Activated T-helper 1 cell treated with Interleukin-2 at 50 U/mL for 16 hours (primary cell): Measurements from ENCODE around the gene SH3RF1.
"Not testable (repeated sequence)": the region's sequence is repeated elsewhere in the genome, so short reads cannot be mapped to it uniquely, and the experiment has no call there.

ENCODE experiments used
- DNase-seq: peaks from one replicate; pipeline ENCODE4 v3.0.0-alpha.2; 2020; ENCODE audit warnings: low read depth

SH3RF1 gene

DNA sequence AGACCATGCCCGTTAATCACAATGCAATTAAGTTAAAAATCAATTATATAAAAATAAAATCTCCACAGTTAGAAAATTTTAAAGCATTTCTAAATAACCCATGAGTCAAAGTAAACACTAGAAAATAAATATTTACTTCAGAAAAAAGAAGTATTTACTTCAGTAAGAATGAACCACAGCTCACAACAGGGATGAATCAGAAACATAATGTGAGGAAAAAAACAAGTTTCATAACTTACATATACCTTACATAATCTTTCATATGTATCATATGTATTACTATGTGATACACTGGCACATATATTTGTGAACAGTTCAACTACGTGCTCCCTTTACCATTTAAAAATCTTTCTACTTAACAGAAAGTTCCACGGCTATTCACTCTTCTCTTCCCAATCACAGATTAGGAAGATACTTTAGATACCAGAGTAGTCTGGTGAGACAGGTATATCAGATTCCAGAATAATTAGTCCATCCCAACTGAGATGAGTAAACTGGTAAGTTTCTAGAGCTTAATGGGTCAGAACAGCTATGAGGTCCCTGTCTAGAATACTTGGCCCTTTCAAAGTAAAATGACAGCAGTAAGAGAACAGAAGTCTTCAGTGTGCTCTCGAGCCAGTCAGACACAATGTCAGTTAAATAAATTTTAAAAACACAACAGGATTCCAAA, 70.3 kb downstream of the SH3RF1 start:
- DNase-seq: no peak

DNA sequence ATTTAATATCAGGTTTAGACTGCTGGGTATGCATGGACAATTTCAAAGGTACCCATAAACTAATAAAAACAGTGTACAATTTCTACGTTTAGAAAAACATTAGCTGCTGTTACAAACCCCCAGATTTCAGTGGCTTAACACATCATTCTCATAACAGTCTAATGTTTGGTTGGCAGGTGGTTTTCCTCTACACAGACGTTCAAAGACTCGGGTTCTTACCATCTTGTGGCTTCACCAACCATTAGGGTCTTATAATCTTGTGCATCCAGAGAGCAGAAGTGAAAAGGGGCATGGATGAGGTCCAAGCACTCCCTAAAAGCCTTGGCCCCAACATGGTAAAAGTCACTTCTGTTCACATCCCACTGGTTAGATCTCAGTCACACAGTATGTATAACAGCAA, 71.6 kb downstream of the SH3RF1 start:
- DNase-seq: no peak

DNA sequence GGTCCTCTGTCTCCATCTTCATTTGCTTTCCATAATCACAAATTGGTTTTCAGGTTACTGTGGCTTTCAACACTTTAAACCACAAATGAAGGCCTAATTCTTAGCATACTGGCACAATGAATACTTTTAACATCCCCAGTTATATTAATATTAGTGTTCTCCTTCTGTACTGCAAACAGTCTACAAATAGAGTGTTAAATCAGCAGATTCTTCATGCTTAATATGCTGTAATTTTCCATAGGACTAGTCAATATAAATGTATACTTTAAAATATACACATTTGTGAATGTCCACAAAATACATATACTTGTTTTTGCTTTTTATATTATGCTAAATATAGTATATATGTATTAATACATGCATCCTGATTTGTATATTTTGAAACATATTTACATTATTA, 72.6 kb downstream of the SH3RF1 start:
- DNase-seq: no peak

DNA sequence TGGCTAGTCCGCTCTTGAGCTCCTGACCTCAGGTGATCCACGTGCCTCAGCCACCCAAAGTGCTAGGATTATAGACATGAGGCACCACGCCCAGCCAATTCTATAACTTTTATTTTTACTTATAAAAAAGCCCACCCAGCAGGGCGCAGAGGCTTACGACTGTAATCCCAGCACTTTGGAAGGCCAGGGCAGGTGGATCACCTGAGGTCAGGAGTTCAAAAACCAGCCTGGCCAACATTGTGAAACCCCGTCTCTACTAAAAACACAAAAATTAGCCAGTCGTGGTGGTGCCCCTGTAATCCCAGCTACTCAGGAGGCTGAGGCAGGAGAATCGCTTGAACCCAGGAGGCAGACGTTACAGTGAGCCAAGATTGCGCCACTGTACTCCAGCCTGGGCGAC, 73.5 kb downstream of the SH3RF1 start:
- DNase-seq: not testable (repeated sequence)

DNA sequence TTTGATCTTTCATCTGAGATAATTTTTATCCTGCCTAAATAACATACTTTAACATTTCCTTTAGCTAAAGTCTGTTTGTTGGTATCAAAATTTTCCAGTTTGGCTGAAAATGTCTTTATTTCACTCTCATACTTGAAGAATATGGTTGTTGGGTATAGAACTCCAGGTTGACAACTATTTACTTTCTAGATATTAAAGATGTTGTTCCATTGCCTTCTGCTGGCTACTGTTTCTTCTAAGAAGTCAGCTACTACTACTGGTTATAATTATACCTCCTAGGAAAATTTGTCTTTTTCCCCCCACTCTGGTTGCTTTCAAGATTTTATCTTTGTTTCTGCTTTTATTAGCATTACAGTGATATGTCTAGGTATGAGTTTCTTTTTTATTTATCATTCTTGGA, 75.7 kb downstream of the SH3RF1 start:
- DNase-seq: no peak

DNA sequence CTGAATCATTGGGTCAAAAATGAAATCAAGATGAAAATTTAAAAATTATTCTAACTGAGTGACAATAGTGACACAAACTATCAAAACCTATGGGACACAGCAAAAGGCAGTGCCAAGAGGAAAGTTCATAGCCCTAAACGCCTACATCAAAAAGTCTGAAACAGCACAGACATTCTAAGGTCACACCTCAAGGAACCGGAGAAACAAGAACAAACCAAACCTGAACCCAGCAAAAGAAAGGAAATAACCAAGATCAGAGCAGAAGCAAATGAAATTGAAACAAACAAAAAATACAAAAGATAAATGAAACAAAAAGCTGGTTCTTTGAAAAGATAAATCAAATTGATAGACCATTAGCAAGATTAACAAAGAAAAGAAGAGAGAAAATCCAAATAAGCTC, 80.8 kb downstream of the SH3RF1 start:
- DNase-seq: not testable (repeated sequence)

DNA sequence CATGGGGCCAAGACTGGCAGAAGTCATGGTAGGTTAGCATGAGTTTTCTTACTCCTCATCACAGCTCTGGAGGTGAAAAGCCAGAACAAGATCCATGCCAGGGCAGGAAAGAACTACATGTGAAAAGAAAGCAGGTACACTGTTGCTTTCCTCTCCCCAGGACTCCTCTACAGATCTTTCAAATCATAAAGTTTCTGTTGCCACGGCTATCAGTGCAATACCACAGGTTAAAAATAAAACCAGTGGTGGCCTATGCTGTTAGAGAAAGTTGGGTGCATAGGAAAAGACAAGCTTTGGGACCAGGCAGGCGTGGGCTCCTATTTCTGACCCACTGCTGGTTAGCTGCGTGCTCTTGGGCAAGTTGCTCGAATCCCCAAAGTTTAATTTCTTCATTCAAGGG, 81.4 kb downstream of the SH3RF1 start:
- no peak for DNase-seq

DNA sequence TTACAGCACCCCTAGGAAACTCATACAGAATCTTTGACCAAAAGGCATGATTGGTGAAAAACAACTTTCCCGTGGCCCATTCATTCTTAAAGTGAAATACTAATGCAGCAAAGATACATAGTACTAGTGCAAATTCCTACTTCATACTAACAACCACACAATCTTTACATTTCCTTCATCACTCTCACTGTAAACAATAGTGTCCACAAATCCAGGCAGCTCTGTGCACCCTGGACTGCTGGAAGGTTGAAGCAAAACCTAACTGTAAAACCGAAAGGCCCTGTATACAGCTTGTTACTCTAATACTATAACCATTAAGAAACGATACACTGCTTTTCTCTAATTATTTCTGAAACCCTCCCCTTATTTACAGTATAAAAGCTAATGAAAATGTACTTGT, 82.6 kb downstream of the SH3RF1 start:
- DNase-seq: no peak

DNA sequence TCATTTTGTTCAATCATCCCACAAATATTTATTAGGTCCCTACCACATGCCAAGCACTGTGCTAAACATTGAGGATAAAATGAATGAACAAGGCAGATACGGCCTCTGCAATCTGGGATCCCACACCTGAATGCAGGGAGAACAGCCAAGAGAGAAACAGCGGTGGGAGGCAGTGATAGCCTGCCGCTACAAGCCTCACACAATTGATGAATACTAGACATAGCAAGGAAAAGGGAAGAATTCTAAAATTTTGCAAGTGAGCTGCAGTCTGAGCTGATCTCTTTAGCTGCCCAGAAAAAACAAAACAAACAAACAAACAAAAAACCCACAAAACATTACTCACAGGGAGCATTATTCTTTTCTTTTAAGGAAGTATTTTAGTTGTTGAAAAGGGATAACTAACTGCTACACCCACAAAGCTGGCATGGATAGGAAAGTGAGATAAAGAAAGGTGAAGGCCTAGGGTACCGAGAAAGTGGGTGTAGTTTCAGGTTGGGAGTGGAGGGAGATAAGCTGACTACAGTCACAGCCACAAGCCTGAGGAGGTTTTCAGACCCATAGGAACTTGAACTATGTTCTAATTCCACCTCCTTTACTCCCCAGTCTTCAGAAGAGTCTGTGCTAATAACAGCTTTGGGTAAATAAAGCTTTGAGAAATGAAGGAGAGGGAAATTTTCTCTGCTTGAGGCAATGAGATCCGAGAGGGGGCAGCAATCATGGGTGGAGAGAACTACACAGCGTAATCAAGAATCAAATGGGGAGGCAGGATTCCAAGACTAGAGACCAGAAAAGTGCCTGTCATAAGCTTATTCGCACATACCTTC, 85.4 kb downstream of the SH3RF1 start:
- no peak for DNase-seq

DNA sequence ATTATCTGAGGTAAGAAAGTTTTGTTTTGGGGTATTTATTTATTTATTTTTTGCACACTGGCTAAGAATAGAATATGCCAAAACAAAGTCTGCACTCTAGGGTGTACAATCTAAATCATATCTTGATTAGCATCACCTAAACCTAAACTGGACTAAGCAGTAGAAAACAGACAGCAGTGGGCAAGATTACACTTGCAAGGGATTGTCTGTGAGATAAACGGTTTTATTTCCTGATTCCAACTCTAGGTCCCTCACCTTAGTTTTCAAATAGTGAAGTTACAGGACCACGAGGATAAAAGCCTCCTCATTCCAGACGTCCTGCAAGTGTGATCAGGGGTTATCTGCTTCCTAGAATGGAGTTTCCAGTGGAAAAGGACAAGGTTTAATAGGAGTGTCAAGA, 86.1 kb downstream of the SH3RF1 start:
- no peak for DNase-seq

DNA sequence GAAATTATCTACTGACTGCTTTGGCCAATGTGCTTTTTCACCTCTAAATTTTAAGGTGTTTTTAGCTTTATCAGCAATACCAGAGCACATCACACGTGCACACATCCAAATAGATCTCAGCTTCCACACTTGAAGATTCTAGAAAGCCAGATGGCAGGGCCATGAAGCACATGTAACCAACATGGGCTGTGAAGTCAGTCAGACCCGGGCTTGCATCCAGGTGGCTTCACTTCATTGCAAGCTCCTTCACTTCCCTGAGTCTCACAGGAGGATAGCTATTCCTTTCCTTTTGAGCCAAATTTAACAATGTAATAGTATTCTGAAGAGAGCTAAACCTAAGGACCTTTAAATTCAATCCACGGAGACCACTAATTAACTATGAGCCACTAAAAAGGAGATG, 86.5 kb downstream of the SH3RF1 start:
- DNase-seq: no peak

DNA sequence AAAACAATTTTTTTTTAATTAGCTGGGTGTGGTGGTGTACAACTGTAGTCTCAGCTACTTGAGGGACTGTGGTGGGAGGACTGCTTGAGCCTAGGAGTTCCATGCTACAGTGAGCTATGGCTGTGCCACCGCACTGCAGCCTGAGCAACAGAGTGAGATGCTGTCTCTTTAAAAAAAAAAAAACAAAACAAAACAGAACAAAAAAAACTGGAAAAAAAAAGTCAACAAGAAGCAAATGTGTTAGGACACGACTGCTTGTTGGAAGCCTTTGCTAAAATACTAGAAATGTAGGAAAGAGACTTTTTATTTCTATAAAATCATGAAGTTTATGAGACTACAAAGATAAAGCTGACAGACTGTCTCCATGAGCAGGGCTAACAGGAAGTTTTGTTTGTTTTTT, 87.2 kb downstream of the SH3RF1 start:
- DNase-seq: no peak

DNA sequence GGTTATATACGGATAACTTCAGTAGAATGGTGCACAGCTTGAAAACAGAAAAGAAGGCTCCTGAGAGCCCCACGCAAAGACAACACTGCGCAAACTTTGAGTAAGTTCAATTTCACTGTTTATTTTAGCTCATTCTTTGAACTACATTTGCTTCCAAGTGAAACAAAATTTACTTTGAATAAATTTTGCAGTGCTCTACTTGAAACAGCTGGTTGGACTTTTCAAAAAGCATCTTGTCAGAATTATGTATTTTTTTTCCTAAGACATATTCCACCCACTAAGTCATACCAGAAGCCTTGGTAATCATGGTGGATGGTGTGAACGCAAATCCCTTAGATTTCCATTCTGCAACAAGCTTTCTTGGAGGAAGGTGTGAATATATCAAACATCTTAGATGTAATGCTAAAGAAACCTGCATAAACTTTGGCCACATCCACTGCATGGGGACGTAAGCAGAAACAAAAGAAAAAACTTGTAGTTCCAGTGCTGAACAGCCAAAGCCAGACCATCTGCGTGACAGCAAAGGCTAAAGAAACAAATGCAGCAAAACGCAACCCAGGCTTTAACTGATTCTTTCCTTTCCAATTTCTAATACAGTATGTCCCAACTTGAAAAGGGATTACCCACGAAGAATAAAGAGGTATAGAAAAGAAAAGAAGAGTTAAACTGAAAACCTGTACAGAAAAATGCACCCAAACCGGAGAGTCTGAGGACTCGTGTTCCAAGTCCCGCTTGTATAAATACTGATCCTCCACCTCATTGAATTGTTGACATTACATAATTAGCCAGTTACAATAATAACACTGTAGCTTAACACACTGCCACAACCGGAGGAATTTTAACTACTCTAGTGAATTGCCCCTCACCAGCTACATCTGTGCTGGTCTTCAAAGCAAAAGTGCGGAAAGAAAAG, 90.9 kb downstream of the SH3RF1 start:
- DNase-seq: no peak

DNA sequence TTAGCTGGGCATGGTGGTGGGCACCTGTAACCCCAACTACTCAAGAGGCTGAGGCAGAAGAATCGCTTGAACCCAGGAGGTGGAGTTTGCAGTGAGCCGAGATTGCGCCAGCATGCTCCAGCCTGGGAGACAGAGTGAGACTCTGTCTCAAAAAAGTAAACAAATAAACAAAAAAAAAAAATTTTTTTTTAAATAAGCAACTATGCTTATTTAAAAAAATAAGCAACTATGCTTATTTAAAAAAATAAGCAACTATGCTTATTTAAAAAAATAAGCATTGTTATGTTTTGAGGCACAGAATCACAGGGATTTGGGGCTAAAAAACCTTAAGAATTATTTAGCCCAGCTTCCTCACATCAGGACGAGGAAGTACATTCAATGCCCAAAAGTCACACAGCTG, 92.7 kb downstream of the SH3RF1 start:
- not testable (repeated sequence) for DNase-seq

DNA sequence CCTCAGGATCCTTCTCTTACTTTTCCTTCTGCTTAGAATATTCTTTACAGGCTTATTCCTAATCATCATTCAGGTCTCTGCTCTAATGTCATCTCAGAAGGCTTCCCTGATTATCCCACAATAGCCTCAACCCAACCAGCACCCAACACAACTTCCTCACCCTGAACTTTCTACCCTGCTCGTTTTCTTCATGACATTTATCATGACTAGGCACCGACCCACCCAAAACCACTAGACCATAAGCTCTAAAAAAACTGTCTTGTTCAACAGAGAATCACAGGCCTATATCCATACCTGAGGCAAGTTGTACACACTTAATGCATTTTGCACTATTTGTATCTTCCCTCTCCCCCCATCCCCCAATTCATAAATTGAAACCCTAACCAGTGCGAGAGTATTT, 95.3 kb downstream of the SH3RF1 start:
- DNase-seq: no peak

DNA sequence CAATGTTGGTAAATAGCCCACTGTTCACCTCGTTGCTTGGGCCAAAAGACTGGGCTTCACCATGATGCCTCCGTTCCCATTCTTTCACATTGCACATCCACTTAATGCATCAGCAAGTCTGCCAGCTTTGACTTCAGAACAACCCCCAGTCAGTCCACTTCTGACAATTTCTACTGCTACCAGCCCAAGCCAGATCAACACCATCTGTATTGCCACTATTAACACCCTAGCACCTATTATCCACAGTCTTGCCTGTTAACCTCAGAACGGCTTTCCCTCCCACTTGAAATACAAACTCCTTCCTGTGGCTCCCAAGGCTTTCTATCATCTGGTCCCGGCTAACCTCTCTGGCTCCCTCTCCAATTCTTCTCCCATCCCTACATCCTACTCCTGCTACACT, 95.7 kb downstream of the SH3RF1 start:
- no peak for DNase-seq

DNA sequence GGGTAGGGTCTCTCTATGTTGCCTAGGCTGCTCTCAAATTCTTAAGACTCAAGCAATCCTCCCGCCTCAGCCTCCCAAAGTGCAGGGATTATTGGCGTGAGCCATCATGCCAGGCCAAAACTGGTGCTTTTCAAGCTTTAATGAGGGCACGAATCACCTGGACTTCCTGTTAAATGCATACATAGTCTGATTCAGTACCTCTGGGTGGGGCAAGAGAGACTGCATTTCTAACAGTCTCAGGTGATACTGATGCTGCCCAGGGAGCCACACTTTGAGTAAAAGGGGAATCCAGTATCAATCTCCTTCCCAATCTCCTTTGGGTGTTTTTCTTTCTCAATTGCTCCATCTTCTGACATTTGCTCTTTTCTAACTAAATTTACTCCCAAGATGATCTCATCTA, 96.5 kb downstream of the SH3RF1 start:
- no peak for DNase-seq

DNA sequence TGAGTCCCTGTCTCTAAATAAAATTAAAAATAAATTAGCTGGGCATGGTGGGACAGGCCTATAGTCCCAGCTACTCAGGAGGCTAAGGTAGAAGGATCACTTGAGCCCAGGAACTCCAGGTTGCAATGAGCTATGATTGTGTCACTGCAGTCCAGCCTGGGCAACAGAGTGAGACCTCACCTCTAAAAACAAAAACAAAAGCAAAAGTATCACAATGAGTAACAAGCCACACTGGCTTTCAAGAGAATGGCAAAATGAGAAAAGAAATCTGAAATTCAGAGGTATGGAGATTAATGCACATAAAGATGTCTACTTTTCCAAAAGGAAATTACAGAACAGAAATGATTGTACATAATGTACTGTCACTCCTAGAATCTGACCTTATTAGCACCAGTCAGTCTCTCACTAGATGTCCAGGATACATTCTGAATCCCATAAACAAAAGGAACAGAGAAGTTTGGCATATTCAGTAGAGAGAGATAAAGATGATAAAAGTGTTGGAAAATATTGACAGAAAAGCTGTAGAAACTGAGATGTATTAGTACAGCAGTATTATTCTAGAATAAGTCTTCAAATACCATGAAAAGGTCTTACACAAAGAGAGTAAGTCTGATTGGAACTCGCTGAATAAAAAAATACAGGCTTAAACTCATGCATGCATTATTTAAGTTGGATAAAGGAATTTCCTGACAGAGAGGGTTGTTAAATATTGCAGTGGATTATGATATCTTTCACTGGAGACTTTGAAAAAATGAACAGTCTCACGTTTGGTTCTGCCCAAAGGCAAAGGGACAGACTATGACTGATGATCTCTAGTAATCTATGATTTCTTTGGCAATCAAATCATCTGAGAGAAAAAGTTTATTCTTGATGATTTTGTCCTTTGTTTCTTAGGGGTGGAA, 102.5 kb downstream of the SH3RF1 start:
- DNase-seq: no peak

DNA sequence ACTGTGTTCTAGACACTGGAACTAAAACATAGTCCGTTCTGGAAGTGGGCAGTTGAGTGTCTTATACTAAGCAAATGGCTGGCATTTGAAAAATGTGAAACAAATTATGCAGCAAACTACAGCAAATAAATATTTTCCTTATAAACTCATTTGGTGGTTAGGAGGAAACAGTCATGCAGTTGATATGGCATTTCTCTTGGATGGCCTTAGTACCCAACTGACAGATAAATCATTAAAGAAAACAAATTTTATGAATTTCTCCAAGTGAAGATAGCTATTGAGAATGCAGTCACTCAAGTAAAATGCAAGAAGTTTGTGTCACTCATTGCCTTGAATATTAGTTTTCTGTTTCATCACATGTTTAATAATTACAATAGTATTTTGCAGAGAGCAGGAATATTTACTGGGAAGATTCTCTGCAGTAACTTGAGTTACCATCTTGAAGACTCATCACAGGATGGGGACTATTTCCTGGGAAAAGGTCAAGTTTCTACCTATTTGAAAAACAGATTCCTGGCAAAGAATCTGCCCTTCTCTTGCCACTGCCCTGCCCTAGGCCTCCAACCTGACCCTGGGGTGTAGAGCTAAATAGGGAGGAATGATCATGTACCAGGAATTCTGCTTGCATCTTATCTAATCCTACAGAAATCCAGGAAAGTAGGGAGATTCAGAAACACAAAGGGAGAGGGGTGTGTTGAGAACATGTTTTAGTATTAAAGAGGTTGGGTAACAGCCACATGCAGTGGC, 105.9 kb downstream of the SH3RF1 start:
- DNase-seq: no peak

DNA sequence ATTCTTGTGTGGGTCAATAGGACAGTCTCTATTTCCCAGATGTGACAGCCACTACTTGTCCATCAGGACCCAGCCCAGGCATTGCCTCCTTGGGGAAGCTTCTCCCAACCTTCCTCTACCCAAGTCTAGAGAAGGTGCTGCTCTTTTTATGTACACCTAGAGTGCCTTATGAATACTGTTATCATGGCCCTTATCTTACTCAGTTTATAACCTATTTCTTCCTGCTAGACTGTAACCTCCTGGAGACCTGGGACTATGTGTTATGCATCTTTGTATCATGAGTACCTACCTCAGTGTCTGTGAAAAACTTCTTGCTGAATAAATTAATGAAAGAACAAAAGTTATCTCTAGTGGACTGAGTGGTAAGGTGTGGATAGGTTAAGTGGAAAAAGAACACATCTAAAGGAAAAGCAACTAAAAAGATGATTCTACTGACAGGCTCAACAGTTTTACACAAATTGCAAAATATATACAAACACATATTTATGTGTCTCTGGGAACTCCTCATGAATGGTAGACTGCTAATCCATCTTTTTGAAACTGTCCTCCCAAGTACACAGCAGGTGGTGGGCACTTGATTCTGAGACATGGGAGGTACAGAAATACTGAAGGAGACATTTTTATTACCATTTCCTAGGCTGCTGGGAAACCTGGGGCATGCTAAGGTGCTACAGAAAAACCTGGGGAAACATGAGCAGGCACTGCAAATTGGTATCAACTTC, 106.6 kb downstream of the SH3RF1 start:
- DNase-seq: no peak
